GM12891 (cell line): ENCODE results near the gene MZB1.

ENCODE experiments used
- POLR2A ChIP-seq: IDR thresholded peaks from 2 replicates; pipeline ENCODE4 v1.6.1; 2011; ENCODE audit warnings: low read depth, low read length, control low read depth
- TAF1 ChIP-seq: IDR thresholded peaks from 2 replicates; pipeline ENCODE4 v1.6.1; 2011; ENCODE audit warnings: low read depth, low read length, control low read depth

GRCh38 chr5:139378941-139379361 lies 10.8 kb downstream of the MZB1 start:
- TF ChIP-seq TAF1 = no peak
- no peak for TF ChIP-seq POLR2A
